Lung (tissue), 12 donors: Measurements from ENCODE around the gene FBN1. TPM values are rescaled to one million over a fixed set of nuclear protein-coding genes. Genes with fewer than 3 reads are reported as not detected.

ENCODE experiments used
- ATAC-seq: fragments of 200-7000 bp; cut with Tn5 transposase; one replicate; pipeline ENCODE4 v1.9.1; 2020; ENCODE audit warnings: moderate number of reproducible peaks; ENCODE audit not compliant: insufficient read depth, low FRiP score
- DNase-seq, 3 donors: peaks; one replicate each; pipeline ENCODE4 v3.0.0-alpha.2; 2013 to 2017
- H3K27ac ChIP-seq, 2 donors: one replicate each; pipeline ENCODE4 v1.5.1; 2013; ENCODE audit warnings: mild to moderate bottlenecking in 2 of 2, moderate library complexity in 2 of 2, control low read depth in 1 of 2, inconsistent platforms in 1 of 2, low read depth in 1 of 2, low read length in 1 of 2
- H3K27me3 ChIP-seq, 3 donors: one replicate each; pipeline ENCODE4 v1.5.1; 2013; ENCODE audit warnings: low read length in 2 of 3; ENCODE audit not compliant: control insufficient read depth in 3 of 3, insufficient read depth in 3 of 3
- H3K36me3 ChIP-seq, 4 donors: one replicate each; pipeline ENCODE4 v1.5.1; 2013; ENCODE audit warnings: low read length in 4 of 4, mild to moderate bottlenecking in 1 of 4, moderate library complexity in 1 of 4; ENCODE audit not compliant: control insufficient read depth in 4 of 4, insufficient read depth in 4 of 4
- H3K4me1 ChIP-seq, 5 donors: one replicate each; pipeline ENCODE4 v1.5.1; 2013; ENCODE audit warnings: low read length in 5 of 5, mild to moderate bottlenecking in 2 of 5, moderate library complexity in 1 of 5; ENCODE audit not compliant: control insufficient read depth in 5 of 5, insufficient read depth in 5 of 5
- H3K4me3 ChIP-seq: one replicate; pipeline ENCODE4 v1.5.1; 2013; ENCODE audit warnings: mild to moderate bottlenecking, control low read depth, moderate library complexity
- H3K9ac ChIP-seq, 2 donors: one replicate each; pipeline ENCODE4 v1.5.1; 2013; ENCODE audit warnings: low read length in 2 of 2, control low read depth in 1 of 2; ENCODE audit not compliant: insufficient read depth in 1 of 2
- H3K9me3 ChIP-seq, 4 donors: one replicate each; pipeline ENCODE4 v1.5.1; 2013; ENCODE audit warnings: low read length in 3 of 4, mild to moderate bottlenecking in 1 of 4, moderate library complexity in 1 of 4; ENCODE audit not compliant: control insufficient read depth in 4 of 4, insufficient read depth in 3 of 4
- CTCF ChIP-seq: IDR thresholded peaks from 2 replicates; pipeline ENCODE4 v1.5.1; 2012; ENCODE audit warnings: mild to moderate bottlenecking; ENCODE audit errors: control extremely low read depth, extremely low read depth
- WGBS, 2 donors: extraction: QIAGEN DNeasy Blood & Tissue Kit; methylation state at CpG; one replicate each; pipeline ENCODE4 v1.1.7; 2013; 5-methylcytosine and 5-hydroxymethylcytosine counted together
- polyA plus RNA-seq, 2 donors: library from polyadenylated mRNA; stranded (reverse); fragments of 200-250 nt; gene quantifications; one replicate each; pipeline ENCODE4 v1.2.1, GENCODE V29; 2013
- total RNA-seq, 2 donors: library from RNA; depleted of rRNA in 1 of 2; stranded (reverse); fragments of >200 nt in 1 of 2; gene quantifications; one replicate each; pipeline ENCODE4 v1.2.1, GENCODE V29; 2014 to 2021
- donor health status: control.
- donor health status: control.
- donor health status: Bipolar disorder and iron deficiency.
- donor health status: healthy.
- donor health status: DM: yes; HTN: yes; CAD: no.

The FBN1 gene
- total and polyA plus RNA-seq, 4 donors: 6.0 to 170 (median 60.8) TPM

- no peaks in the 10 kb centered on the region for H3K4me1 ChIP-seq
- H3K4me3 ChIP-seq: no peak overlapping the region
- 91 to 94% methylated on average over 4 of the region's 4 CpGs for WGBS, 2 donors
- no peak for TF ChIP-seq CTCF
- ATAC-seq (no peak), DNase-seq (no peak)
- H3K9ac ChIP-seq: no peak overlapping the region
- peaks cover 3 to 50% (median 27%) of the 10 kb centered on the region in 4 donors for H3K36me3 ChIP-seq
- H3K27me3 ChIP-seq: no peaks in the 10 kb centered on the region
- no peaks in the 10 kb centered on the region for H3K9me3 ChIP-seq
- no peak overlapping the region for H3K27ac ChIP-seq
Measured at GRCh38 chr15:48467801-48468200, 177.7 kb downstream of the FBN1 start.

GRCh38 chr15:48466820-48467219 is 178.7 kb downstream of the FBN1 start:
- Histone ChIP-seq H3K4me3 (no peak overlapping the region), H3K36me3 (peaks cover 1 to 40% (median 20%) of the 10 kb centered on the region in 4 donors), H3K4me1 (no peaks in the 10 kb centered on the region), H3K9me3 (no peaks in the 10 kb centered on the region), H3K27me3 (no peaks in the 10 kb centered on the region), H3K27ac (no peak overlapping the region), H3K9ac (no peak overlapping the region)
- no peak for DNase-seq
- ATAC-seq: no peak
- whole genome bisulfite sequencing, 2 donors: 100% methylated on average over 1 of the region's 1 CpG
- no peak for TF ChIP-seq CTCF

GRCh38 chr15:48466079-48466478 is 179.4 kb downstream of the FBN1 start:
- ATAC-seq (no peak), DNase-seq (peak in 2 of 3 donors; percentile 32 to 47)
- Histone ChIP-seq H3K36me3 (peaks cover 1 to 33% (median 20%) of the 10 kb centered on the region in 4 donors), H3K9me3 (no peaks in the 10 kb centered on the region), H3K27me3 (no peaks in the 10 kb centered on the region), H3K4me1 (no peaks in the 10 kb centered on the region), H3K27ac (no peak overlapping the region), H3K4me3 (no peak overlapping the region), H3K9ac (no peak overlapping the region)
- no peak for TF ChIP-seq CTCF

- peaks cover 1 to 30% (median 20%) of the 10 kb centered on the region in 4 donors for H3K36me3 ChIP-seq
- TF ChIP-seq CTCF: no peak
Measured at GRCh38 chr15:48465410-48465809, 180.1 kb downstream of the FBN1 start.

More at GRCh38 chr15:48465410-48465809, 180.1 kb downstream of the FBN1 start:
- H3K4me1 ChIP-seq: no peaks in the 10 kb centered on the region
- DNase-seq (no peak), ATAC-seq (no peak)
- no peaks in the 10 kb centered on the region for H3K27me3 ChIP-seq
- H3K9me3 ChIP-seq: no peaks in the 10 kb centered on the region
- H3K4me3 ChIP-seq: no peak overlapping the region
- WGBS, 2 donors: 86 to 96% methylated on average over 5 of the region's 5 CpGs
- no peak overlapping the region for H3K27ac ChIP-seq
- no peak overlapping the region for H3K9ac ChIP-seq
